ENCODE measurements around the gene DCTN4.

- TF ChIP-seq, protein P1, sequence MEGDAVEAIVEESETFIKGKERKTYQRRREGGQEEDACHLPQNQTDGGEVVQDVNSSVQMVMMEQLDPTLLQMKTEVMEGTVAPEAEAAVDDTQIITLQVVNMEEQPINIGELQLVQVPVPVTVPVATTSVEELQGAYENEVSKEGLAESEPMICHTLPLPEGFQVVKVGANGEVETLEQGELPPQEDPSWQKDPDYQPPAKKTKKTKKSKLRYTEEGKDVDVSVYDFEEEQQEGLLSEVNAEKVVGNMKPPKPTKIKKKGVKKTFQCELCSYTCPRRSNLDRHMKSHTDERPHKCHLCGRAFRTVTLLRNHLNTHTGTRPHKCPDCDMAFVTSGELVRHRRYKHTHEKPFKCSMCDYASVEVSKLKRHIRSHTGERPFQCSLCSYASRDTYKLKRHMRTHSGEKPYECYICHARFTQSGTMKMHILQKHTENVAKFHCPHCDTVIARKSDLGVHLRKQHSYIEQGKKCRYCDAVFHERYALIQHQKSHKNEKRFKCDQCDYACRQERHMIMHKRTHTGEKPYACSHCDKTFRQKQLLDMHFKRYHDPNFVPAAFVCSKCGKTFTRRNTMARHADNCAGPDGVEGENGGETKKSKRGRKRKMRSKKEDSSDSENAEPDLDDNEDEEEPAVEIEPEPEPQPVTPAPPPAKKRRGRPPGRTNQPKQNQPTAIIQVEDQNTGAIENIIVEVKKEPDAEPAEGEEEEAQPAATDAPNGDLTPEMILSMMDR (conservative IDR thresholded peaks at IDR 0.05 in 1 of 2, IDR thresholded peaks at IDR 0.05 in 1 of 2; ENCODE audit: extremely low read depth in 1 of 2, insufficient read depth in 1 of 2, low read depth in 1 of 2, low read length in 2 of 2): no peak
- TF ChIP-seq EZH2 (IDR thresholded peaks at IDR 0.05; ENCODE audit: borderline replicate concordance, low read length): no peak
Observed at GRCh38 chr5:150753863-150754262, 5.0 kb downstream of the DCTN4 start.
